Measurements from ENCODE around the gene ZBTB7C. TPM values are rescaled to one million over a fixed set of nuclear protein-coding genes. Genes with fewer than 3 reads are reported as not detected.

ZBTB7C gene
- total RNA-seq, 1 experiment from 2014 or later: 0.33 TPM

GRCh38 chr18:48162956-48163737 is 246.0 kb downstream of the ZBTB7C start:
- TF ChIP-seq CTCF (conservative IDR thresholded peaks at IDR 0.05): no peak
- H3K79me1 ChIP-seq (ENCODE audit: insufficient read depth, low read depth, low read length, poor library complexity, severe bottlenecking): no peaks in the 10 kb centered on the region
- no peak overlapping the region for H2BK15ac ChIP-seq (ENCODE audit: low read depth, low read length)
- H2BK20ac ChIP-seq (ENCODE audit: low read depth, low read length, poor library complexity, severe bottlenecking): no peak overlapping the region
- Mint-ChIP-seq H3K27ac (no peak overlapping the region), H3K27me3 (ENCODE audit: low read depth) (peaks cover 56% of the 10 kb centered on the region), H3K4me1 (peaks cover 26 to 33% of the 10 kb centered on the region in 2 experiments), H3K36me3 (ENCODE audit: insufficient read depth in 1 of 3, low read depth in 3 of 3) (no peaks in the 10 kb centered on the region), H3K9me3 (no peaks in the 10 kb centered on the region), H3K4me3 (peak overlapping the region in 1 of 2 experiments; percentile 76; a peak in 1 of 5 replicates)
- DNase-seq: no peak
- no peaks in the 10 kb centered on the region for H4K20me1 ChIP-seq (ENCODE audit: control insufficient read depth, insufficient read depth, insufficient read length)
- WGBS (ENCODE audit: extremely low coverage, insufficient read length, low lambda C conversion rate): no CpG with 5 or more reads among the region's 5 CpGs
- H3K4me2 ChIP-seq (ENCODE audit: insufficient read depth, insufficient read length, low read length): no peak overlapping the region
- H3K23me2 ChIP-seq (ENCODE audit: insufficient read length, low read depth, low read length, poor library complexity, severe bottlenecking): peaks cover 9% of the 10 kb centered on the region
- no peak overlapping the region for H2BK120ac ChIP-seq (ENCODE audit: low read depth, low read length, poor library complexity, severe bottlenecking)
- no peak overlapping the region for H3K56ac ChIP-seq (ENCODE audit: insufficient read length, low read depth, low read length)
- H3K27me3 ChIP-seq (ENCODE audit: insufficient read depth, low read length): peaks cover 18% of the 10 kb centered on the region; the same call in 1 of the 2 replicates
- no peak overlapping the region for H3K18ac ChIP-seq (ENCODE audit: insufficient read length, low read depth, low read length)
- H4K91ac ChIP-seq (ENCODE audit: insufficient read length, low read depth, low read length): no peak overlapping the region
- H3K9me3 ChIP-seq (ENCODE audit: control insufficient read depth, low read depth, low read length): no peaks in the 10 kb centered on the region
- H3K79me2 ChIP-seq (ENCODE audit: insufficient read depth, low read length): no peaks in the 10 kb centered on the region
- no peak overlapping the region for H2AK5ac ChIP-seq (ENCODE audit: insufficient read length, low read length)
- peaks cover 7% of the 10 kb centered on the region; the same call in 1 of the 2 replicates for H3K4me1 ChIP-seq (ENCODE audit: insufficient read depth, low read length)
- H2BK5ac ChIP-seq (ENCODE audit: insufficient read length, low read length): no peak overlapping the region
- H3K23ac ChIP-seq (ENCODE audit: insufficient read length, low read depth, low read length): no peak overlapping the region
- no peak overlapping the region for H3K4ac ChIP-seq (ENCODE audit: low read depth, low read length)
- no peak overlapping the region for H3K27ac ChIP-seq (ENCODE audit: insufficient read length, low read depth, low read length)
- H3K9ac ChIP-seq (ENCODE audit: extremely low read depth, insufficient read length, low read length): no peak overlapping the region
- H4K8ac ChIP-seq (replicated peaks; ENCODE audit: insufficient read length, low read depth, low read length): no peak overlapping the region
- H3K14ac ChIP-seq (ENCODE audit: insufficient read depth, low read length): no peak overlapping the region
- H2AFZ ChIP-seq (ENCODE audit: low read length): no peak overlapping the region
- no peak overlapping the region for H4K5ac ChIP-seq (ENCODE audit: insufficient read length, low read depth, low read length)
- no peak overlapping the region for H2BK12ac ChIP-seq (ENCODE audit: insufficient read length, low read depth, low read length)
- H3T11ph ChIP-seq (ENCODE audit: low read length): no peak overlapping the region

All from H9 (cell line).